Fibroblast of villous mesenchyme (primary cell): ENCODE measurements around the gene FGF14. TPM values are rescaled to one million over a fixed set of nuclear protein-coding genes. Genes with fewer than 3 reads are reported as not detected.

Source experiments
- DNase-seq: peaks from one replicate; pipeline ENCODE4 v3.0.0-alpha.2; 2010; ENCODE audit warnings: low read depth
- H3K4me3 ChIP-seq: 2 replicates; pipeline ENCODE4 v1.5.1; 2011; ENCODE audit warnings: low read depth, mild to moderate bottlenecking, low read length
- total RNA-seq: library from RNA; depleted of rRNA; stranded (reverse); fragments of >200 nt; gene quantifications from 2 replicates; pipeline ENCODE4 v1.2.3, GENCODE V29; 2012
- TF ChIP-seq, protein P1 (sequence below): IDR thresholded peaks from 2 replicates; pipeline ENCODE4 v1.5.1; 2012; ENCODE audit warnings: low read depth, mild to moderate bottlenecking, low read length; ENCODE audit not compliant: insufficient read depth

FGF14 gene
- total RNA-seq, 1 donor, result under 0.01 TPM

- H3K4me3 ChIP-seq, result no peak overlapping the region
- TF ChIP-seq, protein P1, sequence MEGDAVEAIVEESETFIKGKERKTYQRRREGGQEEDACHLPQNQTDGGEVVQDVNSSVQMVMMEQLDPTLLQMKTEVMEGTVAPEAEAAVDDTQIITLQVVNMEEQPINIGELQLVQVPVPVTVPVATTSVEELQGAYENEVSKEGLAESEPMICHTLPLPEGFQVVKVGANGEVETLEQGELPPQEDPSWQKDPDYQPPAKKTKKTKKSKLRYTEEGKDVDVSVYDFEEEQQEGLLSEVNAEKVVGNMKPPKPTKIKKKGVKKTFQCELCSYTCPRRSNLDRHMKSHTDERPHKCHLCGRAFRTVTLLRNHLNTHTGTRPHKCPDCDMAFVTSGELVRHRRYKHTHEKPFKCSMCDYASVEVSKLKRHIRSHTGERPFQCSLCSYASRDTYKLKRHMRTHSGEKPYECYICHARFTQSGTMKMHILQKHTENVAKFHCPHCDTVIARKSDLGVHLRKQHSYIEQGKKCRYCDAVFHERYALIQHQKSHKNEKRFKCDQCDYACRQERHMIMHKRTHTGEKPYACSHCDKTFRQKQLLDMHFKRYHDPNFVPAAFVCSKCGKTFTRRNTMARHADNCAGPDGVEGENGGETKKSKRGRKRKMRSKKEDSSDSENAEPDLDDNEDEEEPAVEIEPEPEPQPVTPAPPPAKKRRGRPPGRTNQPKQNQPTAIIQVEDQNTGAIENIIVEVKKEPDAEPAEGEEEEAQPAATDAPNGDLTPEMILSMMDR, result no peak
- DNase-seq, result no peak
Observed at GRCh38 chr13:102280366-102280765, 121.5 kb downstream of the FGF14 start.

DNA sequence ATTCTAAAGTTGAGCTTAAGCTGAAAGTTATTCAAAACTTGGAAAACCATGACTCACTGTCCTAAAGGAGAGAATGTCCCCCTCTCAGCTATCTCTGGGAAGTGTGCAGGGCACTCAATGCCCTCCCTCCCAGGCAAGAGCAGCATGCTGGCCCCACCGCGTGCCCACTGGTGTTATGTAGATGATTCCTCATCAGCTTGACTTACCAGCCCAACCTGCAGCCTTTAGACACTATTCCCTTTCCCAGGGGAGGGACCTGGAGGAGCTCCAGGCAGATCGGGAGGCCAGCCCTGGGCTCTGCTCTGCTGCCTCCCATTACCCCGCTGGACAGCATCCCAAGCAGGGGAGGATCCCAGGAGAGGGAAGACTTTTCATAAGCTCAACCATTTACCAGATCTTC is 124.6 kb downstream of the FGF14 start:
- DNase-seq, result peak; percentile 54
- H3K4me3 ChIP-seq, result no peak overlapping the region
- TF ChIP-seq, protein P1, result no peak

GRCh38 chr13:102276404-102276803 is 125.4 kb downstream of the FGF14 start:
- TF ChIP-seq, protein P1, result no peak
- peak; percentile 63 for DNase-seq
- no peak overlapping the region for H3K4me3 ChIP-seq

DNA sequence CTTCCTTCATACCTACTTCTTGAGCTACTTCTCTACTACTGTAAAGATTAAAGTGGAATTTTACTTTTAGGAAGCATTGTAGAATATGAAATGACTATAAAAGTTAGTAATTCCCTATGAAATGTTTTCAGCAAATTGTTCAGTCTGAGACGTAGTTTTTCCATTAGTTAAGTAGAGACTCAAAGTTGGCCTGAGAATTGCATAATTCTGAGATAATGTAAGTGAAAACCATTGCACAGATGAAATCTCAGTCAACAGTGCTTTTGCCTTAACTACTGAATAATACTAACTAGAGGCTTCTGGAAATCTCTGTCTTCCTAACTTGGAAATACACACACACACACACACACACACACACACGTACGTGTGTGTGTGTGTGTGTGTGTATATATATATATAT is 125.9 kb downstream of the FGF14 start:
- DNase-seq, result peak; percentile 40
- H3K4me3 ChIP-seq, result no peak overlapping the region
- TF ChIP-seq, protein P1, result no peak

DNA sequence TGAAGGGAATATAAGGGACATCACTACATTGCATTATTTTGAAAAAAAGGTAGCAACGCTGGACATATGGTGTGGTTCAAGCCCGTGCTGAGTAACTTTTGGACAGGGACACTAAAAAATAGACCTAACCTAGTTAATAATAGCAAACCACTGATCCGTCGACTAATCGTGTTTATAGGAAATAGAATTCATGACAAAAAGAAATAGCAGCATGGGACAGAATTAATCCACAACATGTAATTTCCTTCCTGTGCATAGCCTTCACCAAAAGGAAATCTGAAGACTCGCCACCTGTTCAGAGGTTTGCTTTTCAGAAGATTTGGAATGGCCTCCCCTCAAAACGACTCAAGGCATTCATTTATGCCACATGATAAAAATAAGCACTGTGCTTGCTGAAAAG is 128.7 kb downstream of the FGF14 start:
- TF ChIP-seq, protein P1, result no peak

GRCh38 chr13:102267191-102267590 is 134.7 kb downstream of the FGF14 start:
- TF ChIP-seq, protein P1, result no peak
- DNase-seq, result no peak
- no peak overlapping the region for H3K4me3 ChIP-seq

More for the DNA sequence above, 128.7 kb downstream of the FGF14 start:
- no peak overlapping the region for H3K4me3 ChIP-seq
- no peak for DNase-seq

GRCh38 chr13:102261809-102262208 is 140.0 kb downstream of the FGF14 start:
- DNase-seq, result no peak
- TF ChIP-seq, protein P1, result no peak
- no peak overlapping the region for H3K4me3 ChIP-seq
